ENCODE measurements around the gene APLF.
"Not testable (repeated sequence)": the region's sequence is repeated elsewhere in the genome, so short reads cannot be mapped to it uniquely, and the experiment has no call there.

The APLF gene

DNA sequence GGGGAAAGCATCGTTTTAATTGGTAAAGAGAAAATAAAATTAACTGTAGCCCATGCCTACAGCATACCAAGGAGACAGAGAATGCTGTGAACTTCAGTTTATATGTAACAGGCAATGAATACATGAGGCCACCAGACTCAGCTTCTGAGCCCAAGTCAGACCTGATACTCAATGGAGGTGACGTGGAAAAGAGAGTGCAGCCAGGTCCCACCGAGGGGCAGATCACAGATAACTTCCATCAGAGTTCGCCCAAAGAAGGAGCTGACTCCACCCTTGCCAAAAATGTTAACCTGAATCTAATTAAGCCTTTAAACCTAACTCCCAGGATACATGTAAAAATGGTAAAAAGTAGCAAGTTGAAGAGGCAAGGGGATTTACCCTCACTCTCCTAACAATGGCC, 123.8 kb downstream of the APLF start:
- Mint-ChIP-seq H3K4me1 (no peaks in the 10 kb centered on the region), H3K27me3 (ENCODE audit: low read depth) (no peaks in the 10 kb centered on the region), H3K4me3 (no peak overlapping the region), H3K36me3 (ENCODE audit: low read depth) (peaks cover 5% of the 10 kb centered on the region), H3K27ac (no peak overlapping the region), H3K9me3 (no peaks in the 10 kb centered on the region)
- TF ChIP-seq, protein P1, sequence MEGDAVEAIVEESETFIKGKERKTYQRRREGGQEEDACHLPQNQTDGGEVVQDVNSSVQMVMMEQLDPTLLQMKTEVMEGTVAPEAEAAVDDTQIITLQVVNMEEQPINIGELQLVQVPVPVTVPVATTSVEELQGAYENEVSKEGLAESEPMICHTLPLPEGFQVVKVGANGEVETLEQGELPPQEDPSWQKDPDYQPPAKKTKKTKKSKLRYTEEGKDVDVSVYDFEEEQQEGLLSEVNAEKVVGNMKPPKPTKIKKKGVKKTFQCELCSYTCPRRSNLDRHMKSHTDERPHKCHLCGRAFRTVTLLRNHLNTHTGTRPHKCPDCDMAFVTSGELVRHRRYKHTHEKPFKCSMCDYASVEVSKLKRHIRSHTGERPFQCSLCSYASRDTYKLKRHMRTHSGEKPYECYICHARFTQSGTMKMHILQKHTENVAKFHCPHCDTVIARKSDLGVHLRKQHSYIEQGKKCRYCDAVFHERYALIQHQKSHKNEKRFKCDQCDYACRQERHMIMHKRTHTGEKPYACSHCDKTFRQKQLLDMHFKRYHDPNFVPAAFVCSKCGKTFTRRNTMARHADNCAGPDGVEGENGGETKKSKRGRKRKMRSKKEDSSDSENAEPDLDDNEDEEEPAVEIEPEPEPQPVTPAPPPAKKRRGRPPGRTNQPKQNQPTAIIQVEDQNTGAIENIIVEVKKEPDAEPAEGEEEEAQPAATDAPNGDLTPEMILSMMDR (IDR thresholded peaks at IDR 0.05; ENCODE audit: unreplicated experiment in 3 of 3), result no peak

DNA sequence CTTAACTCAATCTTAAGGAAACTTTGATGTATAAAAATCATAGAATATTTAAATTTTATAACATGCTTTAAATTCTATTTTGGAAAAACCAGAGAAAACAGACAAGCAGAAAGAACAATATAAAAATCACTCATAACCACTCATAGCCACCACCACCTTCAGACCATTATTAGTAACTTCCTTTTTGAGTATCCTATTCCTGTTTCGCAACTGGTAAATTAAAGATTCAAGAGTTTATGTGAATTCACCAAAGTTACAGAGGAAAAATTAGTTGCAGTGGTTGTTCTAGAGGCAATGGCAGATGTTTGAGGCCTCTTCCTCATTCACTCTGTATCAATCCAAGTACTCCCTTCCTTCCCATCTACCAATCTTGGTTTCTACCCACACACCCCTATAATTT, 126.7 kb downstream of the APLF start:
- Mint-ChIP-seq H3K36me3 (ENCODE audit: low read depth) (no peaks in the 10 kb centered on the region), H3K4me1 (no peaks in the 10 kb centered on the region), H3K9me3 (peaks cover 7% of the 10 kb centered on the region), H3K27me3 (ENCODE audit: low read depth) (no peaks in the 10 kb centered on the region), H3K27ac (no peak overlapping the region), H3K4me3 (no peak overlapping the region)
- TF ChIP-seq, protein P1 (IDR thresholded peaks at IDR 0.05; ENCODE audit: unreplicated experiment in 3 of 3), result no peak

DNA sequence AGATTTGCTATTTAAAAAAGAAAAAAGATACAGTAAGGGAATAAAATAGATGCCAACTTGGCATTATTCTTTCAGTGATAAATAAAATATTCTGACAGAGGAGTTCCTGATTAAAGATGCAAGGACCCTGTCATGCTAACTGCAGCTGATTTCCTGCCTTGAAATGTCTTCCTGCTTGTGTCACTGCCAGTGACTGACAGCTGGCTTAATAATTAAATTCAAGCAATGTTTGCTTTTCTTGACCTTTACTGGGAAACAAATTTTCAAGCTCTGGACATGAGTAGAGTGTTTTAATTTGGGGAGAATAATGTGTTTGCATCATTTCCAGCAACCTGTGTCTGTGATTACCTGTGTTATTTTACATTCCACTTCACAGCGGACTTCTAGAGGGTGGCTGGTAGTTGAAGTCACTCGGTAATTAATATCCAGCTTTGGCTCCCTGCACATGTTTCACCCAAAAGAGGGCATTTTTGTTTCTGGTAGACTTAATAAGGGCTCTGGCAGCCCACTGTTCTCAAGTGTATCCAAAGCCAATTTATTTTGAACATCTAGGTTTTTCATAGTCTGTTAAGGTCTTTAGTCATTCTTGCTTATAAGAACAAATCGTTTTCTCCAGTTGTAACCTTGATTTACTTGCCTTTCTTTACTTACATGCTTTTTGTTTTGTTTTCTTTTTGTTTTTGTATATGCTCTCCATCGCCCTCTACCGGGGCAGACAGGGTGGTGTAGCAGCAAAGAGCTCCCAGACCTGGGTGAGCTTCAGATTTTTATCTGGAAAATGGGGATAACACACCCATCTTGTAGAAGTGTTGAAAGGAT, 127.5 kb downstream of the APLF start:
- TF ChIP-seq, protein P1 (IDR thresholded peaks at IDR 0.05; ENCODE audit: unreplicated experiment in 3 of 3), result peak; percentile 49 to 66 (median 55)
- H3K4me3 Mint-ChIP-seq, result no peak overlapping the region
- H3K27me3 Mint-ChIP-seq (ENCODE audit: low read depth), result no peaks in the 10 kb centered on the region
- peak overlapping the region in 1 of 3 experiments; percentile 36 for H3K27ac Mint-ChIP-seq
- no peaks in the 10 kb centered on the region for H3K36me3 Mint-ChIP-seq (ENCODE audit: low read depth)
- no peaks in the 10 kb centered on the region for H3K4me1 Mint-ChIP-seq
- peaks cover 14% of the 10 kb centered on the region for H3K9me3 Mint-ChIP-seq

DNA sequence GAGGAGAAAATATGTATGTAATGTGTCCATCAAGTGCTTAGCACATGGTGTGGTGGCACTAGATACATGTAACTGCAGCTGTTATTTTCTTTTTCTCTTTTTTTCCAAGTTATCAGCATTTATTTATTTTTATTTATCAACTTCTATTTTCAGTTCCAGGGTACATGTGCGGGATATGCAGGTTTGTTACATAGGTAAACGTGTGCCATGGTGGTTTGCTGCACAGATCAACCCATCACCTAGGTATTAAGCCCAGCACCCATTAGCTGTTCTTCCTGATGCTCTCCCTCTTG, 128.1 kb downstream of the APLF start:
- not testable (repeated sequence) for H3K4me3 Mint-ChIP-seq; H3K36me3 Mint-ChIP-seq (ENCODE audit: low read depth); H3K4me1 Mint-ChIP-seq; H3K27me3 Mint-ChIP-seq (ENCODE audit: low read depth)
- Mint-ChIP-seq H3K9me3 (peaks cover 19% of the 10 kb centered on the region), H3K27ac (peak overlapping the region in 1 of 3 experiments; percentile 36)

DNA sequence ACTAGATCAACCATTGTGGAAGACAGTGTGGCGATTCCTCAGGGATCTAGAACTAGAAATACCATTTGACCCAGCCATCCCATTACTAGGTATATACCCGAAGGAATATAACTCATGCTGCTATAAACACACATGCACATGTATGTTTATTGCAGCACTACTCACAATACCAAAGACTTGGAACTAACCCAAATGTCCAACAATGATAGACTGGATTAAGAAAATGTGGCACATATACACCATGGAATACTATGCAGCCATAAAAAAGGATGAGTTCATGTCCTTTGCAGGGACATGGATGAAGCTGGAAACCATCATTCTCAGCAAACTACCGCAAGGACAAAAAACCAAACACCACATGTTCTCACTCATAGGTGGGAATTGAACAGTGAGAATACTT, 133.1 kb downstream of the APLF start:
- H3K4me1 Mint-ChIP-seq; H3K4me3 Mint-ChIP-seq; H3K36me3 Mint-ChIP-seq (ENCODE audit: low read depth); H3K27me3 Mint-ChIP-seq (ENCODE audit: low read depth); H3K27ac Mint-ChIP-seq: not testable (repeated sequence)
- peaks cover 47% of the 10 kb centered on the region for H3K9me3 Mint-ChIP-seq

DNA sequence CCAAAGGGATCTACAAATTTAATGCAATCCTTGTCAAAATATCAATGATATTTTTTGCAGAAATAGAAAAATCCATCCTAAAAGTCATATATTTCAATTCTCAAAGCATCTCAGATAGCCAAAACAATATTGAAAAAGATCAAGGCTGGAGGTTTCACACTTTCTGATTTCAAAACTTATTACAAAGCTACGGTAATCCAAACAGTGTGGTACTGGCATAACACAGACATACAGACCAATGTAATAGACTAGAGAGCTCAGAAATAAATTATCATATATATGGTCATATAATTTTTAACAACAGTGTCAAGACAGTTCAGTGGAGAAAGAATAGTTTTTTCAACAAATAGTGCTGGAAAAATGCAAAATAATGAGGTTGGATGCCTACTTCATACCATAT, 135.7 kb downstream of the APLF start:
- Mint-ChIP-seq H3K4me3 (no peak overlapping the region), H3K4me1 (no peaks in the 10 kb centered on the region), H3K27ac (no peak overlapping the region), H3K9me3 (peaks cover 48% of the 10 kb centered on the region), H3K27me3 (ENCODE audit: low read depth) (no peaks in the 10 kb centered on the region), H3K36me3 (ENCODE audit: low read depth) (peaks cover 4% of the 10 kb centered on the region)
- TF ChIP-seq, protein P1 (IDR thresholded peaks at IDR 0.05; ENCODE audit: unreplicated experiment in 3 of 3), result no peak

DNA sequence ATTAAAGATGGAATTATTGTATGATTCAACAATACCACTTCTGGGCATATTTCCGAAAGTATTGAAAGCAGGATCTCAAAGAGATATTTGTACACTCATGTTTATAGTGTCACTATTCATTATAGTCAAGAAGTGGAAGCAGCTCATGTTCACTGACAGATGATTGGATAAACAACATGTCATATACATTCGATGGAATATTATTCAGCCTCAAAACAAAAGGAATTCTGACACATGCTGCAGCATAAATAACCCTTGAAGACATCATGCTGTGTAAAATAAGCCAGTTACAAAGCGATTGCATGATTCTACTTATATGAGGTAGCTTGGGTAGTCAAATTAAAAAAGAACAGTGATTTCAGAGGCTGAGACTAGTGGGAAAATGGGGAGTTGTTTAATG, 136.7 kb downstream of the APLF start:
- H3K36me3 Mint-ChIP-seq (ENCODE audit: low read depth), result peaks cover 4% of the 10 kb centered on the region
- H3K27ac Mint-ChIP-seq, result no peak overlapping the region
- no peaks in the 10 kb centered on the region for H3K4me1 Mint-ChIP-seq
- H3K9me3 Mint-ChIP-seq, result peaks cover 50% of the 10 kb centered on the region
- H3K4me3 Mint-ChIP-seq, result no peak overlapping the region
- TF ChIP-seq, protein P1 (IDR thresholded peaks at IDR 0.05; ENCODE audit: unreplicated experiment in 3 of 3), result no peak
- no peaks in the 10 kb centered on the region for H3K27me3 Mint-ChIP-seq (ENCODE audit: low read depth)

All from nephron (organoid).